ENCODE data around the gene DLL4.

The DLL4 gene

DNA sequence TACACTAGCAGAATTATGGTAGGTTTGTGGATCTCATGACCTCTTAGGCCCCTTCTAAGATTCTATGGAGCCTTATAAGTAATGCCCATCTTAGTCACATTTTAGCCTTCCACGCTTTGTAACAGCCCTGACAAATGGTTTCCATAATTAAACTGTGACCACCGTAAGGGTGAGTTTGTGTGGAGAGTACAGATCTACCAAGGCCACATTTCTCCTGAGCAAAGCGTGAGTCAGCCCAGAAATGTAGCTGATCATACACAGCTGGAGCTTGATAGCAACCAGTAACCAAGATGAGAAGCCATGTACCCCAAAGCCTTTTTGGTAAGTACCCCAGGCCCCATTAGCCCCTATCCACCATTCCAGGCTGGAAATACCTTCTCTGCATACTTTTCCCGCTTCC lies 55.8 kb downstream of the DLL4 start:
- in situ Hi-C loops (cut with MboI; ENCODE audit: low sequenced_read_pairs), result no loop called here

DNA sequence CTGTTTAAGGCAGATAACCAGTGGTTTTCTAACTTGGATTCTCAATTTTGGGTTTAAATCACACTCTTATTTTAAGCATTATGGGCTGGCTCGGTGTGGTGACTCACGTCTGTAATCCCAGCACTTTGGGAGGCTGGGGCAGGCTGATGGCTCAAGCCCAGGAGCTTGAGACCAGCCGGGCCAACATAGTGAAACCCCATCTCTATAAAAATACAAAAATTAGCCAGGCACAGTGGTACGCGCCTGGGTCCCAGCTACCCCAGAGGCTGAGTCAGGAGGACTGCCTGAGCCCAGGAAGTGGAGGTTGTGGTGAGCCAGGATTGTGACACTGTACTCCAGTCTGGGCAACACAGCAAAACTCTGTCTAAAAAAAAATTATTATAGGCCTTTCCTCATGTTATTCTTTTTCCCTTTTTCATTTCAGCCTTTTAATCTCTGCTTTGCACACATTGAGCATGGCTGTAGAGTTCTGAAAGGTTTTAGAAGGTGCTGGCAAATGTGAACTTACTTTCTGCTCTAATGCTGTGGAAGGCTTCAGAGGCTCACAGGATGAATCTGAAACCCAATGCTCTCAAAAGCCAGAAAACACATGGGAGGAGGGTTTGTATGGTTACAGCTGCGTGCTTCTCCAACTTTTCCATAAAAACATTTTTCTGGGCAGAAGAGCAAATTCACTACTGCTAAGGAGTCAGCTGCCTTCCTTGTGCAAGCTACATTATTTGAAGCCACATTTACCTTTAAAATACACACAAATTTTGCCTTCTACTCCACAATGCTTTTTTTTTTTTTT lies 56.6 kb downstream of the DLL4 start:
- in situ Hi-C loops (cut with MboI; ENCODE audit: low sequenced_read_pairs), result no loop called here

- in situ Hi-C loops (cut with MboI; ENCODE audit: low sequenced_read_pairs), result no loop called here
These were observed 57.7 kb downstream of the DLL4 start for GRCh38 chr15:40986820-40987219.

- in situ Hi-C loops (cut with MboI; ENCODE audit: low sequenced_read_pairs), result no loop called here
These were observed 59.0 kb downstream of the DLL4 start for GRCh38 chr15:40988156-40988555.

All from HL-60/S4 treated with retinoic acid at 250 ng/mL for 4 days and 3 days (cell line).